Endometrial microvascular endothelial cells (primary cell): ENCODE data around the gene ZIC1. TPM values are rescaled to one million over a fixed set of nuclear protein-coding genes. Genes with fewer than 3 reads are reported as not detected.

Source experiments
- in situ Hi-C: cut with HindIII; loops from 2 replicates; pipeline ENCODE4 v1.10.0; 2017; ENCODE audit warnings: low sequenced_read_pairs, low pct_unique_long_range_greater_than_20kb; ENCODE audit errors: inconsistent ontology term
- total RNA-seq: library from RNA; depleted of rRNA; stranded (reverse); fragments of >200 nt; gene quantifications from one replicate; pipeline ENCODE4 v1.2.3, GENCODE V29; 2015; ENCODE audit errors: inconsistent ontology term

The ZIC1 gene
- total RNA-seq, result not detected

DNA sequence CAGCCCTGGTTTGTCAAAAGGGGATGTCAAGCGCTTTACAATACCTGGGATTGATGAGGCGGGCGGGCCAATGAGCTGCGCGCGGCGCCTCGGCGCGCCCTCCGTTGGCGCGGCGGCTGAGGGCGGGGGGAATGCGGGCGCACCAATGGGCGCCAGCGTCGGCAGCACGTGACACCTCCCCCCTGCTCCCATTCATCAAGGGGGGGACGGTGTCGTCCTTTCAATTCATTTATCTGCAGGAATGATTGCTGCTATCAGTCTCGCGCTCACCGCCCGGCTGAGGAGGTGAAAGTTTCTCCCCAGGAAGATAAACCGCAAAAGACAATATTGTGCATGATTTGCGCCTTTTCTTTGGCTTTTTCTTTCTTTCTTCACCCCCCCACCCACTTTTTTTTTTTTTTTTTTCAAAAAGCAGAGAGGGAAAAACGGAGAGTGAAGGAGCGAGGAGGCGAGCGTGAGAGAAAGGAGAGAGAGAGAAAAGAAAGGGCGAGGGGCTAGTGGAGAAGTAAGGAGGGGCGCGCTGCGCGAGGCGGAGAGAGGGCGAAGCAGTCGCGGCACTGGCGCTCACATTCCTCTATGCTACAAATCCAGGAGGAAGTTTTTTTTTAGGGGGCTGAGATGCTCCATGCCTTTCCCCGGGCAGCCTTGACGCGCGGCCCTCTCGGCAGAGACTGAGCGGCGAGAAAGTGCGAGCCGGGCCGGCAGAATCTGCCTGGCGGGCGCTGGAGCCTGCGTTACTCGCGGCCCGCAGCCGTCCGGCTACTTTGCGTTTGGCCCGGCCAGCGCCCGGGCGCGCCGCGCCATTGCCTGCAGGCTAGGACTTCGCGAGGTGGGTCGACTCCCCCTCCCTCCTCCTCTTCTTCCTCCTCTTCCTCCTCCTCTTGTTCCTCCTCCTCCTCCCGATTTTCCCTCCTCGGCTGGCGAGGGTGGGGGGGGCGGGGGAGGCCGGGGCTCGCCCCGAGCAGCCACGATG is at the start of gene ZIC1:
TSS of gene ZIC1 (plus strand) at position 223 of the 973 bp plus-strand sequence. CDS start at position 971, 748 bp downstream.
- in situ Hi-C loops, result no loop called here

- in situ Hi-C loops, result no loop called here
Observed at GRCh38 chr3:147360051-147360439, 49.1 kb upstream of the ZIC1 start.

- in situ Hi-C loops, result no loop called here
Observed at GRCh38 chr3:147360646-147361453, 48.3 kb upstream of the ZIC1 start.

GRCh38 chr3:147361454-147362420 is 47.4 kb upstream of the ZIC1 start:
- in situ Hi-C loops, result no loop called here

- in situ Hi-C loops, result no loop called here
Observed at GRCh38 chr3:147364771-147365170, 44.4 kb upstream of the ZIC1 start.

DNA sequence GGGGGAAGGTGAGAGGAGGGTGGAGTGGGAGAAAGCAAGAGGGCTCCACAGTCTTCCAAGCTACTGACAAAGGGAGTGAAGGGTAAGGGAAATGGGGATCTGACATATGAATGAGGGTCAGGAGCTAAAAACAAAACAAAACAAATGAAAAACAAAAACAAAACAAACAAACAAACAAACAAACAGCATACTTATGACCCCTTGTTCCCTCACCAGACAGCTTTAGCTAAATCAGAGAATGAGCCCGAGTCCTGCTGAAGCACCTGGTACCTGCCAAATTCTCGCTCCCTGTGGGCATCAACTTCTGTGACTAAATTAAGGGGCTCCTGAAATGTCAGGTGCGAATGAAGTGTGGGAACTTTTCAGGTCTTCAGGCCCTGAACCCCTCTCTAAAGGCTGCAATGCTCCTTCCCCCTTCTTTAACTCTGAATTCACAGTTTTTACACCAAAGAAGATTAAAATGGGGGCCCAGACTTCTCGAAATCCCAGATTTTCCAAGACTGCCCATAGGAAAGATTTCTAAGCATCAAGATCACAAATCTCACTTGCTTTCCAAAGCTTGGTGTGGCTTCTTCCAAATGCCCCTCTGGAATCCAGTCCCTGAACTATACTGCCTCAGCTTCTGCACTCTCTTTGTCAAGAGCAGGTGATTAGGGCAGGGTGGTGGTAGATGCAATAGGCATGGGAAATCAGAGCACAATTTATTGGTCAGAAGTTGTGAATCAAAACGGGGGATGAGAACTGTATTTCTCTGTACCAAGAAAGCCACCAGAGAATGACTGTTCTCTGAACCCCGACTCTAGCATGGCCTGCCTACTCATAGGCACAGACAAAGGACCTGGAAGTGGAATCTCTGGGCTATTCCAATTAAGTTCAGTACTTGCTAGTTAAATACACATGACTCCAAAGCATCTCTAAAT is 43.7 kb upstream of the ZIC1 start:
- in situ Hi-C loops, result no loop called here

- in situ Hi-C loops, result no loop called here
Observed at GRCh38 chr3:147367676-147368075, 41.5 kb upstream of the ZIC1 start.

DNA sequence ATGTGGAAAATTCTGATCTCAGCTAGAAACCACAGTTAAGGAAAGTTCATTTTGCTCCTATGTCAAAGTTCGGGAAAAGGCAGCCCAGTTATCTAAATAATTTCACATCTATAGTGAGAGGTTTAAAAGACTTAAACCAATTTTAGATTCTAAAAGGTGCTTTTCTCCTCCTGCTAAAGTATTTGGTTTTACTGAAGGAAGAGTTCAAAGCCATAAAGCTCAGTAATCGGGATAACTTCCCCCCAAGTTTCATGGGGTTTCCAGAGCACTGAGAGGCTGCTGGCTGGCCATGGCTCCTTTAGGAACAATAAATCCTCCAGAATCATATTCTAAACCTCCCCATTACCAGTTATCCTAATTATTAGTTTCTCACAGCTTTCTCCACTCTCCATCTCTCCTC is 41.0 kb upstream of the ZIC1 start:
- in situ Hi-C loops, result no loop called here

DNA sequence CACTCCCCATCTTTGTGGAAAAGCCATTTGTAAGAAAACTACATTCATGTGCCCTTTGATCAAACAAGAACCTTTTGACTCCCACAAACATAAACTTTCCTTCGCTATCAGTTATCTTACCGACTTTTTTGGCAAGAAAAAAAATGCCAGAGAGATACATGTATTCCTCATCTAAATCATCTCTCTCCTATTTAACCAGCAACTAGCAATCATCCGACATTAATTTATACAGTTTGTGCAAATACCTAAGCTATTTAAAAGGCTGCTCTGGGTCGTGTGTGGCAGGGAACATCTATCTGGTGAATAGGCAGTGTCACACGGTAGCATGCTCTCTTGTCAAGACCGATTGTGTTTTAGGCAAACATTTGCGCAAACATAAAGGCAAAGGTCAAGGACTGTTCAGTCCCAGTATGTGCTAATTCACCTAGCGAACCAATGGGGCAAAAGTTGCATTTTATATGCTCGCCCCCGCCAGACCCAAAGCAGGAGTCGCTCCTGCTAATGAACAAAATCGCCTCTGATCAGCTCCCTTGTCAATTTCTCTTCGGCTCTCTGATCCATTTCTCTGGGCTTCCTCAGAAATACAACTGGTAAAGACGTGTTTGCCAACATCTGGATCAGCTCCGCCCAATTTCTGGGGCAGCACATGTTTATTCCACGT is 40.5 kb upstream of the ZIC1 start:
- in situ Hi-C loops, result no loop called here

GRCh38 chr3:147369231-147369630 is 39.9 kb upstream of the ZIC1 start:
- in situ Hi-C loops, result no loop called here

DNA sequence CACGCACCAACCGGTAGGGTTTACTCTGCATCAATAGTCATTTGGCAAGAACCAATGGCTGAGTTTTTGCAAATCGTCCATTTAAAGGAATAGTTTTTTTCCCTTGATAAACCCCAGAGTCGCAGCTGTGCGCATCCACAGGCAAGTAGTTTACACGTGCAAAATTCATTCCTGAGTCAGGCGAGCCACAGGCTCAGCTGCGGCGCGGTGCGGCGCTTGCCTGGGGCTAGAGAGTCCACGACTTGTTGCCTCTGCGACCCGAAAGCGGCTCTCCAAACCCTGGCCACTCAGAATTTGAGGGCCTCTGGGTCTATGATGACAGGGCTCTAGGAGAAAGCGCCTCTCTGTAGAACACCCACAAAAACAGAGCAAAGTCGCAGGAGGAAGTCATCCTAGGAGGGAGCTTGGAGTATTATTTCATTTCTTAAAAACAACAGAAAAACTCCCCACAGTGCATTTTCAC is 39.5 kb upstream of the ZIC1 start:
- in situ Hi-C loops, result no loop called here

- in situ Hi-C loops, result no loop called here
Observed at GRCh38 chr3:147370349-147370748, 38.8 kb upstream of the ZIC1 start.

GRCh38 chr3:147371140-147371539 is 38.0 kb upstream of the ZIC1 start:
- in situ Hi-C loops, result no loop called here

- in situ Hi-C loops, result no loop called here
Observed at GRCh38 chr3:147371771-147372340, 37.3 kb upstream of the ZIC1 start.

- in situ Hi-C loops, result no loop called here
Observed at GRCh38 chr3:147372525-147373027, 36.6 kb upstream of the ZIC1 start.

GRCh38 chr3:147373301-147373700 is 35.9 kb upstream of the ZIC1 start:
- in situ Hi-C loops, result no loop called here
